Activated CD8-positive, alpha-beta T cell treated with anti-CD3 and anti-CD28 coated beads for 36 hours (primary cell): Measurements from ENCODE around the gene POLR2C. TPM values are rescaled to one million over a fixed set of nuclear protein-coding genes. Genes with fewer than 3 reads are reported as not detected.

Experiments used
- ATAC-seq: fragments of 200-7000 bp; cut with Tn5 transposase; one replicate; pipeline ENCODE4 v1.10.0; 2021; ENCODE audit warnings: mild to moderate bottlenecking, moderate library complexity
- CTCF ChIA-PET: fragments of 350-600 bp; sonication (Branson Sonifier 250); formaldehyde crosslinking; loops from one replicate; lab custom pipeline; 2021; ENCODE audit warnings: antibody characterized with exemption; lab: Charles Lee
- POLR2A ChIA-PET: fragments of 350-600 bp; sonication (Branson Sonifier 250); formaldehyde crosslinking; loops from one replicate; lab custom pipeline; 2021; ENCODE audit warnings: antibody characterized with exemption; lab: Charles Lee
- DNase-seq: peaks from one replicate; pipeline ENCODE4 v3.0.0-alpha.2; 2020
- H3K27ac Mint-ChIP-seq: one replicate; pipeline ENCODE4 v1.8.0; 2021; ENCODE audit warnings: mild to moderate bottlenecking, mixed read lengths
- H3K27me3 Mint-ChIP-seq: one replicate; pipeline ENCODE4 v1.8.0; 2021; ENCODE audit warnings: mixed read lengths
- H3K36me3 Mint-ChIP-seq: one replicate; pipeline ENCODE4 v1.8.0; 2021; ENCODE audit warnings: low read depth, mixed read lengths
- H3K4me1 Mint-ChIP-seq: one replicate; pipeline ENCODE4 v1.8.0; 2021; ENCODE audit warnings: low read depth, mixed read lengths
- H3K4me3 Mint-ChIP-seq: one replicate; pipeline ENCODE4 v1.8.0; 2021; ENCODE audit warnings: mild to moderate bottlenecking, moderate library complexity, mixed read lengths
- H3K9me3 Mint-ChIP-seq: one replicate; pipeline ENCODE4 v1.8.0; 2021; ENCODE audit warnings: mixed read lengths
- CTCF ChIP-seq: fragments of 200-600 bp; IDR thresholded peaks from one replicate; pipeline ENCODE4 v1.8.0; 2022; ENCODE audit warnings: antibody characterized with exemption, mild to moderate bottlenecking
- intact Hi-C: fragments of 100-400 bp; cut with micrococcal nuclease; formaldehyde crosslinking; loops from one replicate; pipeline ENCODE4 v1.10.0; 2022
- total RNA-seq, 2 experiments: library from RNA; stranded (reverse); gene quantifications; one replicate each; pipeline ENCODE4 v1.2.3, GENCODE V29; 2021

Gene POLR2C
- total RNA-seq, 2 experiments from 2014 or later, result 62.4 to 63.0 TPM

GRCh38 chr16:57470711-57471110 is 8.2 kb downstream of the POLR2C start:
- no peaks in the 10 kb centered on the region for H3K27me3 Mint-ChIP-seq
- H3K4me1 Mint-ChIP-seq, result peaks cover 7% of the 10 kb centered on the region
- DNase-seq (no peak), ATAC-seq (no peak)
- TF ChIP-seq CTCF, result no peak
- peaks cover 22% of the 10 kb centered on the region for H3K36me3 Mint-ChIP-seq
- ChIA-PET POLR2A (interaction anchor here (0.6 to 6.9 kb wide), 3 partner anchors 8 to 40 kb away, joined by 4 to 29 read pairs (median 4); partner anchors contain the start of genes DOK4 and POLR2C), CTCF (interaction anchor here (2.2 kb wide), 2 partner anchors 8 to 49 kb away, joined by 5 to 13 read pairs; partner anchors contain the start of gene POLR2C)
- no peak overlapping the region for H3K4me3 Mint-ChIP-seq
- no peaks in the 10 kb centered on the region for H3K9me3 Mint-ChIP-seq
- H3K27ac Mint-ChIP-seq, result no peak overlapping the region
- intact Hi-C loops, result no loop called here

- Mint-ChIP-seq H3K4me1 (peaks cover 10% of the 10 kb centered on the region), H3K9me3 (no peaks in the 10 kb centered on the region), H3K27ac (no peak overlapping the region), H3K36me3 (peaks cover 19% of the 10 kb centered on the region), H3K4me3 (no peak overlapping the region), H3K27me3 (no peaks in the 10 kb centered on the region)
- ATAC-seq (no peak), DNase-seq (no peak)
- ChIA-PET POLR2A (interaction anchor here (0.6 to 6.9 kb wide), 5 partner anchors 8 to 39 kb away, joined by 3 to 29 read pairs (median 4); partner anchors contain the start of genes DOK4 and POLR2C), CTCF (interaction anchor here (2.2 kb wide), 2 partner anchors 9 to 49 kb away, joined by 5 to 13 read pairs; partner anchors contain the start of gene POLR2C)
- intact Hi-C loops, result no loop called here
- TF ChIP-seq CTCF, result no peak
Measured at GRCh38 chr16:57471209-57471608, 8.7 kb downstream of the POLR2C start.

GRCh38 chr16:57471852-57472664 is 9.6 kb downstream of the POLR2C start:
- TF ChIP-seq CTCF, result no peak
- ChIA-PET POLR2A (interaction anchor here (1.0 to 6.9 kb wide), 5 partner anchors 7 to 21 kb away, joined by 3 to 29 read pairs (median 12); partner anchors contain the start of genes DOK4 and POLR2C), CTCF (interaction anchor here (1.0 to 3.4 kb wide), 4 partner anchors 8 to 48 kb away, joined by 3 to 20 read pairs (median 9); partner anchors contain the start of genes DOK4 and POLR2C)
- ATAC-seq, result no peak
- Mint-ChIP-seq H3K27me3 (no peaks in the 10 kb centered on the region), H3K27ac (peak overlapping the region; percentile 41), H3K36me3 (peaks cover 17% of the 10 kb centered on the region), H3K4me3 (no peak overlapping the region), H3K9me3 (no peaks in the 10 kb centered on the region), H3K4me1 (peaks cover 15% of the 10 kb centered on the region)
- intact Hi-C loops, result no loop called here
- DNase-seq, result no peak

- POLR2A ChIA-PET, result interaction anchor here (1.0 to 6.9 kb wide), 4 partner anchors 8 to 21 kb away, joined by 3 to 29 read pairs (median 17); partner anchors contain the start of genes DOK4 and POLR2C
- no peak for DNase-seq
- TF ChIP-seq CTCF, result no peak
- CTCF ChIA-PET, result interaction anchor here (1.0 to 8.2 kb wide), 6 partner anchors 8 to 104 kb away, joined by 3 to 71 read pairs (median 15); partner anchors contain the start of genes DOK4 and POLR2C
- Mint-ChIP-seq H3K36me3 (peaks cover 14% of the 10 kb centered on the region), H3K4me3 (no peak overlapping the region), H3K4me1 (peaks cover 15% of the 10 kb centered on the region), H3K27me3 (no peaks in the 10 kb centered on the region), H3K27ac (no peak overlapping the region), H3K9me3 (no peaks in the 10 kb centered on the region)
- intact Hi-C loops, result no loop called here
- no peak for ATAC-seq
Measured at GRCh38 chr16:57472665-57473060, 10.2 kb downstream of the POLR2C start.
